GM04504 (cell line): ENCODE measurements around the gene PGS1.
"Not testable (repeated sequence)": the region's sequence is repeated elsewhere in the genome, so short reads cannot be mapped to it uniquely, and the experiment has no call there.

ENCODE experiments used
- DNase-seq: peaks from one replicate; pipeline ENCODE4 v3.0.0-alpha.2; 2012; ENCODE audit warnings: low read depth

The PGS1 gene, protein sequence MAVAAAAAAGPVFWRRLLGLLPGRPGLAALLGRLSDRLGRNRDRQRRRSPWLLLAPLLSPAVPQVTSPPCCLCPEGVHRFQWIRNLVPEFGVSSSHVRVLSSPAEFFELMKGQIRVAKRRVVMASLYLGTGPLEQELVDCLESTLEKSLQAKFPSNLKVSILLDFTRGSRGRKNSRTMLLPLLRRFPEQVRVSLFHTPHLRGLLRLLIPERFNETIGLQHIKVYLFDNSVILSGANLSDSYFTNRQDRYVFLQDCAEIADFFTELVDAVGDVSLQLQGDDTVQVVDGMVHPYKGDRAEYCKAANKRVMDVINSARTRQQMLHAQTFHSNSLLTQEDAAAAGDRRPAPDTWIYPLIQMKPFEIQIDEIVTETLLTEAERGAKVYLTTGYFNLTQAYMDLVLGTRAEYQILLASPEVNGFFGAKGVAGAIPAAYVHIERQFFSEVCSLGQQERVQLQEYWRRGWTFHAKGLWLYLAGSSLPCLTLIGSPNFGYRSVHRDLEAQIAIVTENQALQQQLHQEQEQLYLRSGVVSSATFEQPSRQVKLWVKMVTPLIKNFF

DNA sequence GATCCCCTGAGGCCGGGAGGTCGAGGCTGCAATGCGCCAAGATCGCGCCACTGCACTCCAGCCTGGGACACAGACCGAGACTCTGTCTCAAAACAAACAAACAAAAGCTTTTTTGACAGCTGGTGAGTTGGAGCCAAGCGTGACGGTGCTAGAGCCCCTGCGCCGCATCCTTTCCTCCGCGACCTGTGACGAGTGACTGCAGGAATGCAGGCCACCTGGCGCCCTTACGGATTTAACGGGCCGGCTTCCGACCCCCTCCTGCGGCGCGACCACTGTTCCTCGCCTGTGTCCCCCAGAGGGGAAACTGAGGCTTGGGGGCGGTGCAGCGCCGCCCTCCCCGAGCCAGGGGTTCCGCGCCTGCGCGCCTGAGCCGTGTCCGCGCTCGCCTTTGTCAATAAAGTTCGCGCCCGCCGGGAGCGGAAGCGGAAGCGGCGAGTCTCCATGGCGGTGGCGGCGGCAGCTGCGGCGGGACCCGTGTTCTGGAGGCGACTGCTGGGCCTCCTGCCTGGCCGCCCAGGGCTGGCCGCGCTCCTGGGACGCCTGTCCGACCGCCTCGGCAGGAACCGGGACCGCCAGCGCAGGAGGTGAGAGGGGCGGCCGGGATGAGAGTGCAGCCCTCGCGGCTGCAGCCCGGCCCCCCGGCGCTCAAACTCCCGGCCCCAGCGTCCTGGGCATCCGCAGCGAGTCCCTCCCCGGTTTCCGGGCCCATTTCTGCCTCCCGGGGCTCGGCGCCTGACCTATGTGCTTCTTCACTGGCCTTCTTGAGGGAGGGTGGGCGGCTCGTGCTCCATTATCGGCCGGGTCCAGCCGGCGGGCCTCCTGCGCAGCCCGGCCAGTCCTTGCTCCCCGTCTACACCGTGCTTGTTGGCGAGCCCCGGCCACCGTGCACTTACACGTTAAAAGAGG is at the start of gene PGS1:
Gene PGS1 (plus strand): TSS at position 425 of the 906 bp plus-strand sequence. CDS start 17 bp downstream, at position 442.
- no peak for DNase-seq

DNA sequence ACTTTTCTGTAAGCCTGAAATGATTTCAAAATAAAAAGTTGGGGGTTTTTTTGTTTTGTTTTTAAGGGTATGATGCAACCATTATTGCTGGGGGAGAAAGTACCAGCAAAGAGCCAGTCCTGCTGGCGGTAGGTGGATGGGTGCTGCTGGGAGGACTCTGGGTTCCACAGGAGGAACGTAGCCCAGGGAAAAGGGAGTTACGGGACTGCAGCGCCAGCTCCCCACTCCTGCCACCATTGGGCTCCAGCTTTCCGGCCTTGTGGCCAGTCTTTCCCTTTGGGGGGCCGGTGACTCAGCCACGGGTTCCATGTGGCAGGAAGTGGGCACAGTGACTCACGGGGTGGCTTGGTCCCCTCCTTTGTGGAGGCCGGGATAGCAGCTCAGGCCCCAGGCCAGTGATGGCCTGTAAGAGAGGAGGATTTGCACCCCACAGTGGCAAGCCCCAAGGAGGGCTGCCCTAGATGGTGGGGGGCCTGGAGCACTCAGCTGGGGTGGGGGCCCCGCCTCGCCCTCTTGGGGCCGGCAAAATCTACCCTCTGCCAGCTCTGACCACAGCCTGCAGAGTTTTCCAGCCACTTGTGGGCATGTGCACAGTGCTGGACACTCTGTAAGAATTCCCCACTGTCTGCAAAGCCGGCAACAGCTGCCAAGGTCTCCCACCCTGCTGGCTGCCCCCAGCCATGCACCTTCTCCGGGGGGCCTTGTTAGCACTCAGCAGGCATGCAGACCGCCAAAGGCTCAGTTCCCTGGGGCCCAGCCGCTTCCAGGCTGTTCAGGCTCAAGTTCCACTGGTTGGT is 49.0 kb upstream of the PGS1 start:
- peak; percentile 80 for DNase-seq

DNA sequence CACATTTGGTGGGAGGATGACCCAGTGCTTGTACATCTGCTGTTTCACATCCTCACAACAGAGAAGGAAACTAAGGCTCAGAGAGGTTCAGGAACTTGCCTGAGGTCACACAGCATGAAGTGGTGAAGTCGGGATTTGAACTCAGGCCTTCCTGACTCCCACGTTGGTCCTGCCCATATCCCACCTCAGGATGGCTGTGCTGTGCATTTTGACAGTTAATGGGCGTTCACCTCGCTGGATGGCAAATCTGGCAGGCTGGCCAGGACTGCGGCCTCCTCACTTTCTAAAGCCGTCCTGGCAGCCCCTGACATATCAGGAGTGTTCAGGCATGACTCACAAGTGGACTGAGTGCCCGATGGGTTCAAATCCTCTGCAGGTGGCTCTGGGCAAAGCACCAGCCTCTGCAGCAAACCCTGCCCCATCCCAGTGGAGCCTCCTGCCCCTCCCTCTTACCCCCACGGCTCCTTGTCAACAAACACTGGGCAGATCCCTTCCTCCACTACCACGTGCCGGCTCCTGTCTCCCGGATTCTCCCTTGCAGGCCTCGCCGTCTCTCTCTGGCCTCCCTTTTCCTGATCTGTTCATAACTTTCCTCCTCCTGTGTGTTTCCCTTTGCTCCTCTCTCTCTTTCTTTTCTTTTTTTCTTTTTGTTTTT is 47.8 kb upstream of the PGS1 start:
- no peak for DNase-seq

DNA sequence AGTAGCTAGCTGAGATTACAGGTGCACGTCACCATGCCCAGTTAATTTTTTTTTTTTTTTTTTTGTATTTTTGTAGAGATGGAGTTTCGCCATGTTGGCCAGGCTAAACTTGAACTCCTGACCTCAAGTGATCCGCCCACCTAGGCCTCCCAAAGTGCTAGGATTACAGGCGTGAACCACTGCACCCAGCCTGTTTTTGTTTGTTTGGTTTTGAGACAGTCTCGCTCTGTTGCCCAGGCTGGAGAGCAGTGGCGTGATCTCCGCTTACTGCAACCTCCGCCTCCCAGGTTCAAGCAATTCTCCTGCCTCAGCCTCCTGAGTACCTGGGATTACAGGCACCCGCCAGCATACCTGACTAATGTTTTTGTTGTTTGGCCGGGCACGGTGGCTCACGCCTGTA is 47.1 kb upstream of the PGS1 start:
- DNase-seq, result not testable (repeated sequence)

DNA sequence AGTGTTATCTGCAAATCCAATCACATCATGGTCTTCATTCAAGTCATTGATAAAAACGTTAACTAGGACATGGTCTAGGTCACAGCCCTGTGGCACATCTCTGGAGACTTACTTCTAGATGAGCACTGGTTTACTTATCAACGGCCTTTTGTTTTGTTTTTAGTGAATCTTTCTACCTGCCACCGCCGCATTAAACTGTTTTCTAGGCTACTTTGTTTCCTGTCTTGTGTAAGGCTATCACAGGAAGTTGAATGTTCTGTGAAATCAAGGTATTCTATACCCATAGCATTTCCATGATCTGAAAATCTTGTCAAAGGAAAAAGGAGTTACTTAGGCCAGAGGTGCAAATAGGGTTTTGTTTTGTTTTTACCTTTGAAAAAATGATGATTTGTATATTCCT is 45.5 kb upstream of the PGS1 start:
- DNase-seq, result no peak

DNA sequence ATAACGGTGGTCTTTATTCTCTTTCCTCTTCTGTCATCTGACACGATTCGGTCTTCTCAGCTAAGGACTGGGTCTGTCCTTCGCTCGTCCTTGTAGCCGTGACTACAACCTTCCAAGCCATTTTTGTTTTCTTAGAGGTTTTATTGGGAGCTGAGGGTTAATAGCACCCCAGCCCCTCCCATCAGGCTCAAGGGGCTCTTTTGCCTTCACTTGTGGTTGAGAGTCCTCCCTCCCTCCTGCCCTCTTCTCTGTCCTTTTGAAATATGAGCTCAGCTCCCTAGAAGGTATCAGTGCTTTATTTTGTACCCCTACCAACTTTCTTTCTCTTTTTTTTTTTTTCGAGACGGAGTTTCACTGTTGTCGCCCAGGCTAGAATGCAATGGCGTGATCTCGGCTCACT is 43.2 kb upstream of the PGS1 start:
- DNase-seq, result no peak

DNA sequence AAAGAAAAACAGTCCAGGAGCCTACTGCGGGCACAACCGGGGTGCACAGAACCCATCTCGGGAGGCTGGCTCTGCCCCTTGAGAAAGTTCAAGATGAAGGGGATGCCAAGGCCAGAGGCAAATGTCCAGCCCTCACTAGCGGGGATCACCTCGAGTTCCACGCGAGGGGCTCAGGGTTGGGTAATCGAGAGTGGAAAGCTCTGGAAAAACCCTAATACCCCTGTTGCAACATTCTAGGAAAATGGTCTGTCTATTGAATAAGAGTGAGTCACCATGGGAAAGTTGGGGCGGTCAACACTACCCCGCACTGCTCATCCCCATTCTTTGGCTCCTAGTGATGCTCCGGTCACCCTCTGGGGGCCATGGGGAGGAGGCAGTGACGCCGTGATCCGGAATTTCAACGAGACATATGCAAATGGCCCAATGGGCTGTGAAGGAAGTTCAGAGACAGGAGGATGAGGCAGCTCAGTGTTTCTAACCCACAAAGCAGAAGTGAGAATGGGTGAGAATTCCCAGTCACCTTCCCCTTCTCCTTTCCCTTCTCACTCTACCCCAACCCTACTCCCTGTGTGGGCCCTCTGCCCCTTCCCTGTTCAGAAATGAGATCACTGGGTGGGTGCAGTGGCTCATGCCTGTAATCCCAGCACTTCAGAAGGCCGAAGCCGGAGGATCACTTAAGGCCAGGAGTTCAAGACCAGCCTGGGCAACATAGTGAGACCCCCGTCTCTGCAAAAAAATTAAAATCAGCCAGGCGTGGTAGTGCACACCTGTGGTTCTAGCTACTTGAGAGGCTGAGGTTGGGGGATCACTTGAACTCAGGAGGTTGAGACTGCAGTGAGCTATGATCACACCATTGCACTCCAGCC is 41.0 kb upstream of the PGS1 start:
- DNase-seq, result no peak

DNA sequence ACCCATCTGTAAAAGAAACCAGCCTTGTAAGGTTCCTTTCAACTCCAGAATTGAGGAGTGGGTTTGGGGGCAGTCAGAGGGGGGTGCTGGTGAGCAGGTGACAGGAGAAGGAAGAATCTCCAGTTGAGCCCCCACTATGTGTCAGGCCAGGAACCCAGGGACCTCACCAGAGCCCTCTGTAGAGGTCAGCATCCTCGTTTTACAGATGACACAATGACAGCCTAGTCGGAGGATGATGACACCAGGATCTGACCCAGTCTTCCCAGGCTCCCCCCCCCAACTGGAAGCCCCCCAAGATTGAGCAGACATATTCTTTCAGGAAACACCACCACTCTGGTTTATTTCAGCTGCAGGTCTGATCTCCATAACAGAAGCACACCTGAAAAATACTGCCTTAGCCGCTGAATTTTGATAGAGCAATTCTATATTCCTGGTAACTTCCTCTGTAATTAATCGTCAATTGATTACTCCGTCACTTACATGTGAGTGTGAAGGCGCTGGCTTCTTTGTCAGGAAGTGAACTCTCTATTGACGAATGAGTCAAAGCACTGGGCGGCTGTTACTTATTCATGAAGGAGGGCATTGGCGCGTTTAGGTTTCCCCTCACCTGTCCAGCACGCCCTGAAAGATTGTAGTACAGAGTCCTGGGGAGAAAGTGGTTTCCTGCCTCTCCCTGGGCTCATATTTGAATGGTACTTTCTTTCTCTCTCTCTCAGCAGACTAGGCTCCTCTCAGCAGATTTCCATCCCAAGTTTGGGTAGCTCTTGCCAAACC is 39.8 kb upstream of the PGS1 start:
- DNase-seq, result no peak

DNA sequence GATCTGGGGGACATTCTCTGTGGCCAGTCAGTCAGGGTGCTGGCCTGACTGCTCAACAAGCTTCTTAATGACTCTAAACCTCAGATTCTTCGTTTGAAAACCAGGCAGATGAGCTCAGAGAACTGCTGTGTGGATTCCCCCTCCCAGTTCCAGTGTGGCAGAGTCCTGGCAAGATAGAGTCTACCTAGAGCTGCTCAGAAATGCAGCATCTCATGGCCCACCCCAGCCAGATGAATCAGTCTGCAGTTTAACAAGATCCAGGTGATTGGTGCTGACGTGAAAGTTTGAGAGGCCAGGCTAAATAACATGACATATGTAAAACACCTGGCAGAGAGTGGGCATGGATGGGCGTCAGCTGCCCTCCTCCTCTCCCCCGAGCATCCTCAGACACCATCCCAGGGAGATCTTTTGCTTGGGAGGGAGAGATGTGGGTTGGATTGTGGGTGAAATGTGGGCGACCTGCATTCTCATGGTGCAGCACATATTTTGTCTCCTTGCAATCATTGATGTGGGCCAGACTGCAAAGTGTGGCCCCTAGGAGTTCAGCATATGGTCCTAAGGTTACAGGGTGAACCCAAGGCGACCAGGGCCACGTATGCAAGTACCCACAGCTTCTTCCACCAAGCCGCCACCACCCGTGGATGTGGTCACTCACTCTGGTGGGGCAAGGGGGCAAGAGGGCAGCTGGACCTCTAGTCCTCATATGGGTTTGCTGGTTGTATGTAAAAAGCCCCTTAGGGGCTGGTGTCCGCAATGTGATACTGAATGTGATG is 38.1 kb upstream of the PGS1 start:
- DNase-seq, result no peak

DNA sequence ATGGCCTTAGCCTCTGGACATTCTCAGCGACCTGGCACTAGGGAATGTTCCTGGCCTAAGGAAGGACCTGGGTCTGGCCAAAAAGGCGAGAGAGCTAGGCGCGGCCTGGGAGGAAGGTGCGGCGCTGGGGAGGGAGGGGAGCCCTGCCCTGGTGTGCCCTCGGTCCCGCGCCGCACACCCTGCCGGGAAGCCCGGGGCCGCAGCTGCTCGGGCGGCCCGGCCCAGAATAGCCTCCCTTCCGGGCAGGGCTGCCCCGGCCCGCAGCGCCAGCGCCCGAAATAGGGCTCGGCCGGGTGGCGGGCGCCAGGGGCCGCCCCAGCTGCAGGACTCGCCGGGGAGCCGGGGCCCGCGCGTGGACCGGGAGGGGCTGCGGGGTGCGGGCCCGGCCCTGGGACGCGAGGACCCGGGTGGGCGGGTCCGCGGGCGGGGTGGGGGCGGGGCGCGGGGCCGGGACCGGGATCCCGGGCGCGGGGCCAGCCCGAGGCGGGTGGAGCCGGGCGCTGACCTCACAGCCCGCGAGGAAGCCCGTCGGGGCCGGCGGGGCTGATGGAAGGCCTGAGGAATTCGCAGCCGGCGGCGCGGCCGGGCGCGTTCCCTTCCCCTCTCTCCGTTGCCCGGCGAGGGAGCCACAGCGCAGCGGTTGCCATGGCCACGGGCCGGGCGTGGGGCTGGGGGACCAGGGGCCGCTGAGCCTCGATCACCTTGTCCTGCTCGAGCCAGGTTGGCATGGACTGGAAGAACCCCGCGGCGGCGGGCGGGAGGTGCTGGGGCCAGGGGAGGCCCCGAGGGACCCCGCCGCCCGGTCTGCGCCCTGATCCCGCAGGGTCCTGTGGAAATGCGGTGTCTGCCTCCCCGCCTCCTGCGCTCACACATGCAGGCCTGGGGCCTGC is 36.6 kb upstream of the PGS1 start:
- DNase-seq, result no peak

DNA sequence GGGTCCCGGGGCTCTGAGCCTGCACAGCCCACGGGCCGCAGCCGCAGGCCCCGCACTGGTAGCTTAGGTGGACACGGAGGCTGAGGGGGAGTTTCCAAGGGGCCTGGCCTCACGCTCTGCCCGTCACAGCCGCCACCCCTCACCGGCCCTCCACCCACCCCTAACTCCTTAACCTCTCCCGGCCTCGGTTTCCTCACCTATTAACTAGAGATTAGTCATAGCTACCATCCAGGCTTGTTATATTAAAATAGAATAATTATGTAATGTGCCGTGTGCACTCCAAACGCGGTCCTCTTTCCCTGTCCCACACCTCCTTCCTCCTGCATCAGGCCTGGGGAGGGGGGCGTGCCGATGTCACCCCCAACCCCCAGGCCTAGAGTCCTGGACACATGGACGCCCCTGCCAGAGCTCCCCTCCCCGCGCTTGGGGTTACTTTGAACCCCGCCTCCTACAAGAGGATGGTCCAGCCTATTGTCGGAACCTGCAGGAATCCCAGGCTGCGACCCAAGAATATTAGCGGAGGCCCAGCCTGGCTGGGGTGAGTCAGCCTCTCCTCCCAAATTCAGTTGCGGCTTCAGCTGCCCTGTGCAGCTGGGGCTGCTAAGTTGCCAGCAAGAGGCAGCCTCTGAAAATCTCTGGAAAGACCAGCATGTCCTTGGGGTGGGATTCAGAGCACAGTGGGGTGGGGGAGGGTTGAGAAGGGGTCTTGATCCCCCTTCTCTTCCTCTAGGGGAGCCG is 35.8 kb upstream of the PGS1 start:
- peak; percentile 88 for DNase-seq

DNA sequence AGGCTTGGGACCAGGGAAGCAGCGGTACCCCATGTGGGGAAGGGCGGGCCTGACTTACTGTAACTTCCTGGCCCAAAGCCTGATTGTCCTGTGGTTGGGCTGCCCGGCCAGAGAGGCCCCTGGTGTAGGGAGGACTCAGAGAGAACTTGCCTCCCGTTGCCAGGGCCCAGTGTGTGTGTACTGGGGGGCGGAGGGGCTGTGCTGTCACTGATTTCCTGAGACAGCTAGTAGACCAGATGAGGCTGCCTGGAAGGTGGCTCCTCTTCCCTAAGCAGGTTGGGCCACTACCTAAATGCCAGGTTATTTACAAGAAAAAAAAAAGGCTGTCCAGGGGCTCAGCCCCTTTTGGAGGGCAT is 35.3 kb upstream of the PGS1 start:
- peak; percentile 93 for DNase-seq

DNA sequence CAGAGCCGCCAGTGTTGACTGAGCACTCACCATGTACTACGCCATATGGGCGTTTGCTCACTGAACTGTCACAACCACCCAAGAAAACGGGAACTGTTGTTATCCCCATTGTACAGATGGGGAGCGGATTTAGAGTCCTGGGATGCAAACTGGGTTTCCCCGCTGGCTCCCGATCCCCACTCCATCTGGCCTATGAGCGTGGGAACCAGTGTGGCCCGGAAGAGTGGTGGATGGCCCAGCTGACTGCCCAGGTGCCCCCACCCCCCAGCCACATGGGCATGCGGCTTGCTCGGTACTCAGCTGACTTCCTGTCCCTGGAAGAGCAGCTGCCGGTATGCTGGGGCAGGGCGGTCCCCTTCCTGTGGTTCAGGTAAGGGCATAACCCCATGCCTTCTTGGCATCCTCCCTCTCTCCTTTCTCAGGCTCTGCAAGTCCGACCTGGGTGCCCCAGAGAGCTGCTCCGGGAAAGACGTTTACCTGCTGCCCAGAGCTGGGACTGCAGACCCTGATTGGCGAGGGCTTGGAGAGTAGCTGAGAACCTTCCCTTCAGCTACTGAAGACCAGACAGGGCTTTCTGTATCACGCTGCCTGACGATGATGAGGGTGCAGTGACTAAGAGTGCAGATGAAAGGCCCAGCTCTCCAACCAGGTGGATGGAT is 34.8 kb upstream of the PGS1 start:
- no peak for DNase-seq

DNA sequence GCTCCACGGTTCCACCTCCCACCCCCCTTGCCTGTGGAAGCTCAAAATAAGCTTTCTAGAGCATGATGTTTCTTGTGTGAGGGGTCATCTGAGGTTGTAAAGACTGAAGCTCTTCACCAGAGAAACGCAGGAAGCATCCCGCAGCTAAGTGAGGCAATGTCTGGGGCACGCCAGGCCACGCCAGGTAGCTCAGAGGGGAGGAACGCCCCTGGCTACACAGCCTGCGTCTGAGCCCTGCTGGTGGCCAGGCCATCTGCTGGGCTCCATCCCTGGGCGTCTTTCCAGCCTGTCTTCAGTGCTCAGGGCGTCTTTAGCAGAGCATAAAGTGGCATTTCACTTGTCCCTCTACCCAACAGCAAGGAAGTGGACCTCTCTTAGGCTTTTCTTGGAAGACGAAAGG is 33.8 kb upstream of the PGS1 start:
- DNase-seq, result no peak

DNA sequence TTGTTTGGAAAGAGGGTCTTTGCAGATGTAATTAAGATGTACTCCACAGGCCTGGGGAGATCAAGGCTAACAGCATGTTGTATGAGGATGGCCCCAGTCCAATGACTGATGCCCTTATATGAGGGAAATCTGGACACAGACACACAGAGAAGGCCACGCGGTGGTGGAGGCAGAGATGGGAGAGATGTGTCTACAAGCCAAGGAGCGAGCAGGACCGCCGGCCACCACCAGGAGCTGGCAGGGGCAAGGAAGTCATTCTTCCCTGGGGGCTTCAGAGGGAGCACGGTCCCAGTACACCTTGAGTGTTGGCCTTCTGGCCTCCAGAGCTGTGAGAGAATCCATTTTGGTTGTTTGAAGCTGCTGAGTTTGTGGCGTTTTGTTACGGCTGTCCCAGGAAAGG is 33.3 kb upstream of the PGS1 start:
- DNase-seq, result no peak

DNA sequence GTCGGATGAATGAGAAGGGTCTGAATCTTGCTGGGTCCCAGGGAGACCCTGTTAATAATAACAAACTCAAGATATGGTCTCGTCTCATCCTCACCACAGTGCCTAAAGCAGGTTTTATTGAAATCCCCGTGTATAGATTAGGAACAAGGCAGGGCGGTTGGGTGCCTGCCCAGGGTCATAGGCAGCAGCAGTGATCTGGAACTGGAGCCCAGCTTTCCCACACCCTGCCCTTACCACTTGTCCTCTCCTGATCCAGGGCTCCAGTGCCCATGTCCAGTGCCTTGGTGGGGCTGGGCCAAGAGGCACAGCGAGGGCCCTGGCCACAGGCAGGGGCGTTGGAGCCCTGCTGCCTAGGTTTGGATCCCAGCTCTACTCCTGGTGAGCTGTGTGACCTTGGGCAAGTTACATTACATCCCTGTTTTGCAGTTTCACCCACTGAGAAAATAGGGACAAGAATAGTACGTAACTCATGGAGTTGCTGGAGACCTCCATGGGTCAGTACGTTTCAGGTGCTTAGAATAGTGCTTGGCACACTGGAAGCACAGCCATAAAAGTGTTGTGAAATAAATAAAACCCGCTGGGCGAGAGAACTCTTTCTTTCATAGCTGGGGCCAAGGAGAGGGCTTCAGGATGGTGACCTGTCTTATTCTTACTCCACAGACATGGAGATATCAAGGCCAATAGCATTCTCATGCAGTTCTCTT is 32.5 kb upstream of the PGS1 start:
- DNase-seq, result no peak
